IgD-negative memory B cell (primary cell): ENCODE data around the gene IL25. TPM values are rescaled to one million over a fixed set of nuclear protein-coding genes. Genes with fewer than 3 reads are reported as not detected.
"Not testable (repeated sequence)": the region's sequence is repeated elsewhere in the genome, so short reads cannot be mapped to it uniquely, and the experiment has no call there.

Source experiments
- H3K27ac Mint-ChIP-seq, 3 donors: one replicate each; pipeline ENCODE4 v1.8.0; 2020 to 2022; ENCODE audit warnings: mild to moderate bottlenecking in 3 of 3, mixed read lengths in 3 of 3, moderate library complexity in 1 of 3
- H3K27me3 Mint-ChIP-seq: one replicate; pipeline ENCODE4 v1.8.0; 2021; ENCODE audit warnings: mixed read lengths
- H3K36me3 Mint-ChIP-seq: one replicate; pipeline ENCODE4 v1.8.0; 2020; ENCODE audit warnings: mild to moderate bottlenecking, mixed read lengths
- H3K4me1 Mint-ChIP-seq, 3 donors: one replicate each; pipeline ENCODE4 v1.8.0; 2020 to 2022; ENCODE audit warnings: mixed read lengths in 3 of 3, mild to moderate bottlenecking in 1 of 3
- H3K4me3 Mint-ChIP-seq, 4 donors: one replicate each; pipeline ENCODE4 v1.8.0; 2020 to 2022; ENCODE audit warnings: mild to moderate bottlenecking in 4 of 4, mixed read lengths in 4 of 4, moderate library complexity in 3 of 4
- H3K9me3 Mint-ChIP-seq, 3 donors: one replicate each; pipeline ENCODE4 v1.8.0; 2020 to 2021; ENCODE audit warnings: mixed read lengths in 3 of 3, mild to moderate bottlenecking in 1 of 3
- polyA plus RNA-seq: library from polyadenylated mRNA; unstranded; fragments of 300-500 nt; fragmentation: Illumina TruSeq; gene quantifications from one replicate; pipeline ENCODE4 v1.2.3, GENCODE V29; 2021

Gene IL25
- polyA plus RNA-seq, 1 donor from 2014 or later, result not detected

DNA sequence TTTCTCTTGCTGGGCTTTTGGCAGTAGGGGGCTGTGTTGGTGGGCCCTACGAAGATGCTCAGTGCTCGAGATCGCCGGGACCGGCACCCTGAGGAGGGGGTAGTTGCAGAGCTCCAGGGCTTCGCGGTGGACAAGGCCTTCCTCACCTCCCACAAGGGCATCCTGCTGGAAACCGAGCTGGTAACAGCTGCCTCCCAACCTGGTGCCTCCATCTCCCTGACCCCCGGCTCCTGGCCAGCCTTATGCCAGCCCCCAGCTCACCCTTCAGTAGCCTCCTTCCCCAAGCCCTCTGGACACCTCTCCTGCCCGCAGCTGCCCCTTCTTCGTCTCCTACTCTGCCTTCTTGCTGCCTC is 4.6 kb downstream of the IL25 start:
- Mint-ChIP-seq H3K9me3 (no peaks in the 10 kb centered on the region), H3K4me1 (no peaks in the 10 kb centered on the region), H3K4me3 (no peak overlapping the region), H3K27ac (no peak overlapping the region), H3K27me3 (peaks cover 9% of the 10 kb centered on the region), H3K36me3 (no peaks in the 10 kb centered on the region)

DNA sequence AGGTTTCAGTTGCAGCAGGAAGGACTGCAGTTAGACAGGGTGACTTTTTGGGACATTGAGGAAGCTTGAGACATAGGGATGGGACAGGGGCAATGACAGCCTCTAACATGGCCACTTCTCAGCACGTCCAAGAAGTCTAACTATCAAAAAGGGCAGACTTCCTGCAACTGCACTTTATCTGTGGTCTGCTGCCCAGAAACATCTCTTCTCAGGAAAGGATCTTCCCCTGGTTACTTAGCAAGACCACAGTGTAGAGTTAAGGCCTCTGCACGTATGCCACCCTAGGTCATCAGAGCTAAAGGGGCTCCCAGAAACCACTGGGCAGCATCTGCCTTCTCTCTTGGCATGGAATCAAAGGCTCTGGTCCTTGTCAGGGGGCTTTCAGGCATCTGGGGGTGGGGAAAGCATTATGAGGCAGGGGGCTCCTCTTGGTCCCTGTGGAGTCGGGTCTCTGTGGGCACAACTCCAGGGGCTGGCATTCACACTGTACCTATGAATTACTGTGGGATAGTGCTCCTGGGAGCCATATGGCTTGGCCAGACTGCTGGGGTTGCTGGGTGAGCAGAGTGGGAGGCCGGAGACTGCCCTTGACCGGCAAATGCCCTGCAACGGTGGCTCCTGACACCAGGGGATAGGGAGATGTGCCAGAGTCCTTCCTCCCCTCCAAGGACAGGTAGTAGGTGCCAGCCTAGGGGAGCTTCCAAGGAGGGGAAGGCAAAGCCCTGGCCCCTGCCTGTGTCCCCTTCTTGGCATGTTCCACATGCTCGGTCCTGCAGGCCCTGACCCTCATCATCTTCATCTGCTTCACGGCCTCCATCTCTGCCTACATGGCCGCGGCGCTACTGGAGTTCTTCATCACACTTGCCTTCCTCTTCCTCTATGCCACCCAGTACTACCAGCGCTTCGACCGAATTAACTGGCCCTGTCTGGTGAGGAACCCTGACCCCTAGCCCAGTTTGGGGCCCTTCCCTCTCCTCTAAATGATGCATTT is 5.3 kb downstream of the IL25 start:
- H3K4me3 Mint-ChIP-seq, result no peak overlapping the region
- H3K9me3 Mint-ChIP-seq, result no peaks in the 10 kb centered on the region

DNA sequence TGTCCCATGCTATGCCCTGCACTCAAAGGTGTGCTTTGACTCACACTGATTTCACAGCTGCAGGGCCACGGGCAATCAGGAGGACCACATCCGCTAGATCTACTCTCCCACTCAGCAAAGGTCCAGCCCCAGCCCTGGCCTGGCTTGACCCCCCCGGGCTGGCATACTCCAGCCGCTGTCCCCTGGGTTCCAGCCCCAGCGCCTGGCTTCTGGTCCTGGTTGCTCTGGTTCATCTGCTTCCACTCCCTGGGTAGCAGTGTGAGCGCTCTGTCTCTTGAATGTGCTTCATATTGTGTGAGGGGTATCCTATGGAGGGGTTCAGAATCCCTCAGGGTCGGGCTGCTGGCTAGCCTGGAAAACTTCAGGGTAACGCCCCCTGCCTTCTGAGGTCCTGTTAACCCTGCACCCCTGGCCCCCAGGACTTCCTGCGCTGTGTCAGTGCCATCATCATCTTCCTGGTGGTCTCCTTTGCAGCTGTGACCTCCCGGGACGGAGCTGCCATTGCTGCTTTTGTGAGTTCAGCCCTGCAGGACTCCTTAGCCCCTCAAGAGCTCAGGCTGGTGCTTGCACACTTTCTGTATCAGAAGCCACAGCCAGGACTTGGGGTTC is 6.1 kb downstream of the IL25 start:
- H3K4me3 Mint-ChIP-seq, result no peak overlapping the region
- peaks cover 15% of the 10 kb centered on the region for H3K27me3 Mint-ChIP-seq
- H3K27ac Mint-ChIP-seq, result no peak overlapping the region
- H3K36me3 Mint-ChIP-seq, result no peaks in the 10 kb centered on the region
- no peaks in the 10 kb centered on the region for H3K9me3 Mint-ChIP-seq
- H3K4me1 Mint-ChIP-seq, result no peaks in the 10 kb centered on the region

More for the DNA sequence above, 5.3 kb downstream of the IL25 start:
- H3K27me3 Mint-ChIP-seq, result peaks cover 15% of the 10 kb centered on the region
- no peak overlapping the region for H3K27ac Mint-ChIP-seq
- no peaks in the 10 kb centered on the region for H3K4me1 Mint-ChIP-seq
- no peaks in the 10 kb centered on the region for H3K36me3 Mint-ChIP-seq

- no peaks in the 10 kb centered on the region for H3K9me3 Mint-ChIP-seq
- peaks cover 15% of the 10 kb centered on the region for H3K27me3 Mint-ChIP-seq
- no peaks in the 10 kb centered on the region for H3K4me1 Mint-ChIP-seq
- H3K4me3 Mint-ChIP-seq, result no peak overlapping the region
- no peaks in the 10 kb centered on the region for H3K36me3 Mint-ChIP-seq
- no peak overlapping the region for H3K27ac Mint-ChIP-seq
These were observed 7.0 kb downstream of the IL25 start for GRCh38 chr14:23379366-23380196.

GRCh38 chr14:23380197-23380914 is 7.7 kb downstream of the IL25 start:
- H3K36me3 Mint-ChIP-seq, result no peaks in the 10 kb centered on the region
- H3K9me3 Mint-ChIP-seq, result no peaks in the 10 kb centered on the region
- H3K4me3 Mint-ChIP-seq, result no peak overlapping the region
- H3K27ac Mint-ChIP-seq, result no peak overlapping the region
- H3K27me3 Mint-ChIP-seq, result peaks cover 20% of the 10 kb centered on the region
- H3K4me1 Mint-ChIP-seq, result no peaks in the 10 kb centered on the region

GRCh38 chr14:23380976-23381375 is 8.4 kb downstream of the IL25 start:
- no peak overlapping the region for H3K4me3 Mint-ChIP-seq
- H3K9me3 Mint-ChIP-seq, result no peaks in the 10 kb centered on the region
- H3K27ac Mint-ChIP-seq, result no peak overlapping the region
- peaks cover 20% of the 10 kb centered on the region for H3K27me3 Mint-ChIP-seq
- no peaks in the 10 kb centered on the region for H3K36me3 Mint-ChIP-seq
- H3K4me1 Mint-ChIP-seq, result no peaks in the 10 kb centered on the region

DNA sequence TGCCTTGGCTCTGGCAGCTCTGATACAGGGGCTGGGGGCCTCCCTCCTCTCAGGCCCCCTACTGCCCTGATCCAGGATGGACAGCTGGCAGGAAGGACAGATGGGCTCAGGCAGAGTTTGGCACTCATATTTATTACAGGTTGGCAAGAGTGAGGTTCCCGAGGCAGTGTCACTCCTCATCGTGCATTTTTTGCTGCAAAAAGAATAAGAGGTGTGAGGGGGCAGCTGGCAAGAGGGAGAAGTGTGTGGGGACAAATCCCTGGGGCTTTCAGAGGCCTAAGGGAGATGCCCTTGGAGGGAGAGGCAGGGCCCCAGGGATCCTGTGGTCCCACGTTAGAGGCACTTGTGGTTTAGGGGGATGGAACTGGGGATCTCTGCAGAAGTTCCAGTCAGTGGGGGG is 9.3 kb downstream of the IL25 start:
- no peak overlapping the region for H3K4me3 Mint-ChIP-seq
- no peaks in the 10 kb centered on the region for H3K4me1 Mint-ChIP-seq
- no peaks in the 10 kb centered on the region for H3K36me3 Mint-ChIP-seq
- no peaks in the 10 kb centered on the region for H3K9me3 Mint-ChIP-seq
- H3K27me3 Mint-ChIP-seq, result peaks cover 20% of the 10 kb centered on the region
- no peak overlapping the region for H3K27ac Mint-ChIP-seq

DNA sequence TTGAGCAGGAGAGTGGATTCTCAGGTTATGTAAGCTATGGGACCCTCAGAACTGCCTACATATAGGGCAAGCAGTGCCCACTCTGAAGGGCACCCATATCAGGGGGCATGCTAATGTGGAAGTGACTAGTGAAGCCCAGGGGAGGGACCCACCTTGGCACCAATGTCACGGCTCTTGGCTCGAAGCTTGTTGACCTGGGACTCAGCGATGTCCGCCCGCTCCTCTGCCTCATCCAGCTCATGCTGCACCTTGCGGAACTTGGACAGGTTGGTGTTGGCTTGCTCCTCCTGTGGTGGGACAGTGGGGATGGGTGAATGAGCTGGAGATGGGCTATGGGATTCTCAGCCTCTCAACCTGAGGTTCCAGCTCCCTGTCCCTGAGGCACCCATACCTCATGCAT is 9.7 kb downstream of the IL25 start:
- H3K9me3 Mint-ChIP-seq, result no peaks in the 10 kb centered on the region
- no peak overlapping the region for H3K4me3 Mint-ChIP-seq
- H3K27ac Mint-ChIP-seq, result no peak overlapping the region
- peaks cover 20% of the 10 kb centered on the region for H3K27me3 Mint-ChIP-seq
- no peaks in the 10 kb centered on the region for H3K36me3 Mint-ChIP-seq
- H3K4me1 Mint-ChIP-seq, result no peaks in the 10 kb centered on the region

DNA sequence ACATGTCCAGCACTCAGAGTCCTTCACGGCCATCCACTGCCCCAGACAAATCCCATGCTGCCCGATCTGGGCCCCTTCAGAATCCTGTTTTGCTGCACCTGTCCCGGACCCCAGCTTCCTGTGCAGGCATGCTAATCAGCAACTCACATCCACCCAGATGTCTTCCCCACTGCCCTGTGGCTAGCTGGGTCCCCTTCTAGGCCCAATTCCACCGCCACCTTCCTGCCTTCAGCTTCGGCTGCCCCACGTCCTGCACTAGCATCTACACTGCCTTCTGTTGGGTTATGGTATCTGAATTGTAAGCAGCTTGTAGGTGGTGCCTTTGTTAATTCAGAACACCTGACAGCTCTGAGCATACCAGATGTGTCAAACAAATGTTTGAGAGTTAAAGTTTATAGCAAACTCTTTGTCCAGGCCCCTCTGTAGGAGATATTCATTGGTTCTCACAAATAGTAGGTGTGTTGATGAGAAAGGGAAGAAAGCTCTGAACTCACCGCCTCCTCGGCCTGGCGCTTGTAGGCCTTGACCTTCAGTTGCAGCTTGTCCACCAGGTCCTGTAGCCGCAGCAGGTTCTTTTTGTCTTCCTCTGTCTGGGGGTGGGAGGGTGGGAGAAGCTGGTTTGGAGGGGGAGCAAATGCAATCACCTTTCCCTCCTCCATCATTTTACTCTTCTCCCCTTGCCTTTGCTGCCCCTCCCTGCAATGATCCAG is 10.3 kb downstream of the IL25 start:
- Mint-ChIP-seq H3K9me3 (no peaks in the 10 kb centered on the region), H3K27me3 (peaks cover 23% of the 10 kb centered on the region), H3K4me3 (no peak overlapping the region), H3K27ac (peak overlapping the region in 1 of 3 donors; percentile 37), H3K4me1 (no peaks in the 10 kb centered on the region), H3K36me3 (no peaks in the 10 kb centered on the region)

DNA sequence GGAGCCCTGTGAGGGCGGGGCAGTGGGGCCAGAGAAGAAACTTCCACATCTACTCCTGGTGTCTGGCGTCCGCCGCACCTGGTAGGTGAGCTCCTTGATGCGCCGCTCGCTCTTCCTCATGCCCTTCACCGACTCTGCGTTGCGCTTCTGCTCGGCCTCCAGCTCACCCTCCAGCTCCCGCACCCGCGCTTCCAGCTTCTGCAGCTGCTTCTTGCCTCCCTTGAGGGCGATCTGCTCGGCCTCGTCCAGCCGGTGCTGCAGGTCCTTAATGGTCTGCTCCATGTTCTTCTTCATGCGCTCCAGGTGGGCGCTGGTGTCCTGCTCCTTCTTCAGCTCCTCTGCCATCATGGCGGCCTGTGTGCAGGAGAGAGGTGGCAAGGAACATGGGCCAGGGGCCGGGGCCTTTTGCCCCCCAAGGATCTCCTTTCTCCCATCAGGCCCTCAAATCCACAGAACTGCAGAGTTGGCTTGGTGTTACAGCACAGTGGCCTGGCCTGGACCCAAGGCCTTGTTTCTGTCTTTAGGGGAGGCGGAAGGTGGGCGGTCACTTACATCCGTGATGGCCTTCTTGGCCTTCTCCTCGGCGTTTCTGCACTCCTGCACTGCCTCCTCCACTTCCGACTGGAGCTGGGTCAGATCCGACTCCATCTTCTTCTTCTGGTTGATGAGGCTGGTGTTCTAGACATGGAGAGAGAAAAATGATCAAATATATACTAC is 11.9 kb downstream of the IL25 start:
- no peaks in the 10 kb centered on the region for H3K9me3 Mint-ChIP-seq
- no peaks in the 10 kb centered on the region for H3K36me3 Mint-ChIP-seq
- peaks cover 27% of the 10 kb centered on the region for H3K27me3 Mint-ChIP-seq
- peak overlapping the region in 1 of 4 donors; percentile 65 for H3K4me3 Mint-ChIP-seq
- no peaks in the 10 kb centered on the region for H3K4me1 Mint-ChIP-seq
- no peak overlapping the region for H3K27ac Mint-ChIP-seq

DNA sequence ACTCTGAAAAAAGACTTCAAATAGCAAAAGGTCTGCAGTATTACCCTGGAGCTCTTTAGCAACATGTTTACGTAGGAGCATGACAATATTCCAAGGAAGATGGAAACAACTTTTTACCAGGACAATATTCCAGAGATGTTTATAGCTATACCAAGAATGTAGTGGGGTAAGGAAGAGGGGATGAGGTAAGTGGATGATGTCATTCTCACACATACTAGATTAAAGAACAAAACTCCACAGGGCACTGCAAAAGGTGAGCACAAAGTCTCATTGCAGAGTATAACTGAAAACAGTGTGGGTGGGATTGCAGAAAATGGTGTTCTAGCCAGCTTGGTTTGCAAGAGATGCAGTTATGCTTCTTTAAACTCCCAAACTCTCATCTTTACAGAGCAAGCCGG is 12.6 kb downstream of the IL25 start:
- Mint-ChIP-seq H3K4me3 (no peak overlapping the region), H3K27ac (no peak overlapping the region), H3K4me1 (no peaks in the 10 kb centered on the region), H3K36me3 (no peaks in the 10 kb centered on the region), H3K9me3 (no peaks in the 10 kb centered on the region), H3K27me3 (peaks cover 28% of the 10 kb centered on the region)

GRCh38 chr14:23385642-23386265 is 13.1 kb downstream of the IL25 start:
- H3K9me3 Mint-ChIP-seq, result no peaks in the 10 kb centered on the region
- no peak overlapping the region for H3K4me3 Mint-ChIP-seq
- no peak overlapping the region for H3K27ac Mint-ChIP-seq
- H3K4me1 Mint-ChIP-seq, result no peaks in the 10 kb centered on the region
- H3K36me3 Mint-ChIP-seq, result no peaks in the 10 kb centered on the region
- peaks cover 29% of the 10 kb centered on the region for H3K27me3 Mint-ChIP-seq

- H3K9me3 Mint-ChIP-seq, H3K36me3 Mint-ChIP-seq, H3K4me3 Mint-ChIP-seq, H3K4me1 Mint-ChIP-seq, H3K27ac Mint-ChIP-seq: not testable (repeated sequence)
- peaks cover 30% of the 10 kb centered on the region for H3K27me3 Mint-ChIP-seq
These were observed 13.7 kb downstream of the IL25 start for GRCh38 chr14:23386266-23386657.
